GM21717 (cell line): Measurements from ENCODE around the gene SBF2.
"Not testable (repeated sequence)": the region's sequence is repeated elsewhere in the genome, so short reads cannot be mapped to it uniquely, and the experiment has no call there.

Source experiments
- ATAC-seq: cut with Tn5 transposase; IDR thresholded peaks from one replicate; pipeline ENCODE4 v1.9.1; 2021; ENCODE audit warnings: mild to moderate bottlenecking, moderate library complexity; ENCODE audit not compliant: unreplicated experiment

SBF2 gene

DNA sequence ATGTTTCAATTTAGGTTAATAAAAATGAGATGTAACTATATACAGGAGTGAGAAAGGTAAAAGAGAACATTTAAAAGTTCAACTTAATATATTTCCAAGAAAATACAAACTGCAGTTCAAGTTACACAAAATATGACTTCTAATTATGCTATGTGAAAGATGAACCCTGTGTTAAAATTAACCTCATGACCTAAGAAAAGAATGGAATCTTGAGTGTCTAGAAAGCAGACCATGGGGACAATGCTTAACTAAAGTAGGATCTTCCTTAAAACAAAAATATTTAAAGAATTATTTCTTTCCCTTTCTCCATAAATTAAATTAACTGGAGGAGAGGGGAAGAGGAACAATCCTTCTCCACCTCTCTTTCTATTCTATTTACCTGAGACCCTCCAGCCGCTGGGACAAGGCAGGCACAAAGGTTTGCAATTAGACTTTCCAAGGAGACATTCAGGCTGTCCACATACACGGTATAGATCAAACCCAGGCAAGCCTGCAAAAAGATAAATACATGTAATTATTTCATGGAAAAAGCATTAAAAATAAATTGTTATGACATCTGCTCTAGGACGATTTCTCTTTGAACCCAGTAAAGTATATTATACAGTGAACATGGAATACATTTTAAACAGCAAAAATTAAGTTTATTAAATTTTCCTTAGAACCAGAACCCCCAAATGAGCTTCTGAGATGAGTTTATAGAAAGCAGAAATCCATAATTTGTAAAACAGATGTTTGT is 264.5 kb downstream of the SBF2 start:
- no peak for ATAC-seq

DNA sequence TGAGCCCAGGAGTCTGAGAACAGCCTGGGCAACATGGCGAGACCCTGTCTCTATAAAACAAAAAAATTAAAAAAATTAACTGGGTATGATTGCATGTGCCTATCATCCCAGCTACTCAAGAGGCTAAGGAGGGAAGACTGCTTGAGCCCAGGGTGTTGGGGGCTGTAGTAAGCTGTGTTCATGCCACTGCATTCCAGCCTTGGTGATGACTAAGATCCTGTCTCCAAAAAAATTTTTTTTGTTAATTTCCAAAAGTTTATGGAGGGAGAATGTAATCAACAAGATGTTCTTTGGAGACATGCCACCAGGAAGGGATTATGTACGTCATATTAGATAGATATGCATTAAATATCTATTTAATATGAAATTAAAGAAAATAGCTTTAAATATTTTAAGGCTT is 267.5 kb downstream of the SBF2 start:
- no peak for ATAC-seq

DNA sequence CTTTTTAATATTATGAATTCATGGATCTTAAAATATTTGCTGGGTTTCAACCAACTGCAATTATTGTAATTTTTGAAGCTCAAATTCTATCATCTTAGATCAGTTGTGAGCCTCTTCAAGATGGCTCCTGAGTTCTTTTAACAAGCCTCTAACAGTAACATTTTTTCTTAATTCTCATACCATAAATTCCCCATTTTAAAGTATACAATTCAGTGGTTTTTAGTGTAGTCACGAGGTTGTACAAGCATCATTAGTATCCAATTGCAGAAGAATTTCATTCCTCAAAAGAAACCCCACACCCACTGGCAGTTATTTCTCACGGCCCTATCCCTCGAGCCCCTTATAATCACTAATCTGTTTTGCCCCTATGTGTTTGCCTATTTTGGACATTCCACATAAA is 270.8 kb downstream of the SBF2 start:
- ATAC-seq = no peak

DNA sequence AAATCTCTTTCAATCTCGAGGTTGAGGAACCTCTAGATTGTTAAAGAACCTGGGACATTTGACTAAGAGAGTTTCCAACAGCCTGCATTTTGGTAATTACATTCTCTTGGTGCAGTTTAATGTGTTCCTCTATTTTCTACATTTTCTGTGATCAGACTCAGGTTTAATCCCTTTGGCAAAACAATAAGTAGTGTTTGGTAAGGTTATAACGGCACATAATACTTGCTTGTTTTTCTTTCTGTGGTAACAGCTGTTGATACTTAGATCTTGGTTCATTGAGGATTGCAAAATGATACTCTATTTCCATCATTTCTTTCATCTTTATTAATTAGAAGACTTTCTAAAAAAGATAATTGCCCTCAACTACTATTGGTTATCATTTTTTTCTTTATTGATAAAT is 271.3 kb downstream of the SBF2 start:
- ATAC-seq = no peak

DNA sequence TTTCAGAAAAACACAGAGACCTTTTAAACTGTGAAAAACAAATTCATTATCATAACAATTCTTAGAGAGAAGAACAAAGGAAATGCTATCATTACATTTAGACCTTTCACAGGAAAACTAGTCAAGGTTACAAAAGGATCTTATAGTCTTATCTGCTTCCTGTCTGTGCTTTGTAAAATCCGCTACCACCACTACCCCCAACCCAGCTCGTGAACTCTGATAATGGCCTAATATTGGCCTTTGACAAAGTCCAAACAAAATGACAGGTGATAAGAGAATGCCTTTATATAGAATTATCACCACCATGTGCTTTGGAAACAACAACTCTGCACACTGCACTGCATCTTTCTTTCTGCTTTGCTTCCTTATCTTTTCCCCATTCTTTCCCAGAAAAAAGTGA is 272.5 kb downstream of the SBF2 start:
- ATAC-seq = no peak

DNA sequence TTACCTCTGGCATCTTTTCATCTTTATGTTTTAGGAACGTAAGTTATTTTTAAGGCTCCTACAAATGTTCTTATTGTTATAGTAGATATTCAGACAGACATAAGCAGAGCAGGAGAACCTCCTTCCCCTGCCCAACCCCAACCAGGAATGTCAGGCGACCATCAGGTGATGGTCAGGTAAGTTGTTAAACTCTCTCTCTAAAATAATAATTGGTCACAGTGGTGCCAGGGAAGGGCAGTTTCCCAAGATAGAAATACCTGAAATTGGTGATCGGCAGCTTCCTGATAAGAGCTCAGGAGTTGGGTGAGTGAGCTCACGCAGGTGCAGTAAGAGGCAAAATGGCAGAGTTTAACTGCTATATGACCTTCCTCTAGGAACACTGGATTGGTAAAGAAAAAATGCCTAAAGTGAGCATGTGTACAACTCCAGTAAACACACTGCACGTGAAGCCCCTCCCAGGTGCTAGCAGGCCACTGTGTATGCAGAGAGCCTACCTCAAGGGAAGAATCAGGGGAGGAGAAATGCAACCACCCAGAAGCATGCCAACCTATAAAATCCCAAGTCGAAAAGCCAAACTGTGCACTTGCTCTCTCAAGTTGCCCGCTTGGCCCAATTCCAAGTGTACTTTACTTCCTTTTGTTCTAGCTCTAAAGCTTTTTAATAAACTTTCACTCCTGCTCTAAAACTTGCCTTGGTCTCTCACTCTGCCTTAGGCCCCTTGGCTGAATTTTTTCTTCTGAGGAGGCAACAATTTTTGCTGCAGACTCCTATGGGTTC is 273.9 kb downstream of the SBF2 start:
- no peak for ATAC-seq

DNA sequence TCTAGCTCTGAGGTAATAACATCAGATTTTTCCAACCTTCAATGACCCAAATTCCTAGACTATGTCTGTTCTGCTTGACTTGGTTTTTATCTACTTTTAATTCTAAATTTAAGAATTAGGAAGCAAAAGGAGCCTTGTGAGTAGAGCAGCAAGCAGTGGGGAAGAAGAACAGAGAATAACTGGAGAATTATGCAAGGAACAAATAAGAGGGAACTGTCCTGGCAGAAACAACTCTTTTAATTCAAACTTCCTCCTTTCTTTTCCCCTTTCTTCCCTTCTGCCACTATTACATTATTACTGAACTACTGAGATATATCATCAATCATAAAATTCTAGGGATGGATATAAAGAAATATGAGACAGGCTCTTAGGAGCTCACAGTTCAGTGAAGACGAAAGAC is 276.1 kb downstream of the SBF2 start:
- no peak for ATAC-seq

DNA sequence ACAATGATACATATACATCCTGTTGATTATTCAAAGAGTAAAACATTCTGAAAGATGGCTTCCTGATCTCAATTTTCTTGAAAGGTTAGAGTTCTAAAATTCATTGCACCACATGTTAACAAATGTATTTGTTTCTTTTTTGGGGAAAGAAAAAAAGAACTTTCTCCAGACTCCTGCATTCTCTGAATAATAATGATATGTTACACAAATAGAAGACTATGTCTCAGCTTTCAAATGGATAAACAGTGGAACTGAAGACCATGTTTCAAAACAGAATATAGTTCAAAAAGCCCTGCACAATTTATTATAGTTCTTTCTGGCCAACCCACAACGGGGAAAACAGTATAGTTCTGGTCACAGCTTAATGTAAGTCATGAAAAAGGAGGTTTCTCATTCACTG is 277.0 kb downstream of the SBF2 start:
- ATAC-seq = no peak

DNA sequence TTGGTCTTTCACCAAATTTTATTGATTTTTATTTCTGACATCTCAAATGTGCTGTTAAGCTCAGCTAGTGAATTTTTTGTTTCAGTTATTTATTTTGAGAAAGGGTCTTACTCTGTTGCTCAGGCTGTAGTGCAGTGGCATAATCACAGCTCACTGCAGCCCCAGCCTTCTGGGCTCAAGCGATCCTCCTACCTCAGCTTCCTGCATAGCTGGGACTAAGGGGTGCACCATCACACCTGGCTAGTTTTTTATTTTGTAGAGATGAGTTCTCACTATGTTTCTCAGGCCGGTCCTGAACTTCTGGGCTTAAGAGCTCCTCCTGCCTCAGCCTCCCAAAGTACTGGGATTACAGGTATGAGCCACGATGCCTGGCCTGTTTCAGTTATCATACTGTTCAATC is 282.0 kb downstream of the SBF2 start:
- no peak for ATAC-seq

DNA sequence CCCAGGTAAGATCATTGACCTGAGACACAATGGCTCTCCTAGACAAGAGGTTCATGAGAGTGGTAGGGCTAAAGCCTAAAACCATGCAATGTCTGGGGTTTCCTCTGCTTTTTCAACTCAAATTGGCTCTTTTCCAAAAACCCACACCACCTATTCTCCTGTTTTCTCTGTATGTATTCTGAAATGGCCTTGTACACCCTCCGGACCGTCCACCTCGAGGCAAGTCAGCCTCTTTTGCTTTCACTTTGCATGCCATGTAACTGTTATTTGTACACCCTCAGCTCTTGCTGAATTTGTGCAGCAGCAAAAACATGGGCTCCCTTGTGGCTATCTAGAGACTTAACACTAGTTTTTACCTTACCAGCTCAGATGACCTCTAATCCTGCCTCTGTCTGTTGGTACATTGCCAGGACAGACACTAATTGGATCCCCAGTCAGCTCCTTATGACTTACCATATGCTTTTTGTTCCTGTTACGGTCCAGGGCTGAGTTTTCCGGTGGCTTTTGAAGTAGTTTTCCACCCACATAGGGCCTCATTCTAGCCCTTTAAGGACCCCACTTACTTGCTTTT is 288.0 kb downstream of the SBF2 start:
- no peak for ATAC-seq

DNA sequence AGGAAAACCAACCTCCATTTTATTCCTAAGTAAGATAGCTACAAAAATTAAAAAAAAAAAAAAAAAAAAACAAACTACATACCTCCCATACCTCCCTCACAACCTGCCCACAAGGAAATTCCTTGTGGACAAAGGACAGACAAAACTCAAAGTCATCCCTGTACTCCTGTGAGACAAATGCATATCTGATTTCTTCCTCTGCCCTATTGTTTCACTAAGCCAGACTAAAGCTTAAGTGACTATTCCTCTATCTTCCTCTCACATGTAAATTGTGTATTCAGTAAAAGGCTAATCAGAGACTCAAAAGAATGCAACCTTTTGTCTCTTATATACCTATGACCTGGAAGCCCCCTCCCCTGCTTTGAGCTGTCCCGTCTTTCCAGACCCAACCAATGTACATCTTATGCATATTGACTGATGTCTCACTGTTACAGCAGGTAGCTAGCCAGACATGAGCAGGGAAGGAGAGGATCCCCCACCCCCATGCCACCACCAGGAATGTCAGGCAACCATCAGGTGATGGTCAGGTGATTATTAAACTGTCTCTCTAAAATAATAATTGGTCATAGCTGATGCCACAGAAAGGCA is 289.4 kb downstream of the SBF2 start:
- ATAC-seq = no peak

DNA sequence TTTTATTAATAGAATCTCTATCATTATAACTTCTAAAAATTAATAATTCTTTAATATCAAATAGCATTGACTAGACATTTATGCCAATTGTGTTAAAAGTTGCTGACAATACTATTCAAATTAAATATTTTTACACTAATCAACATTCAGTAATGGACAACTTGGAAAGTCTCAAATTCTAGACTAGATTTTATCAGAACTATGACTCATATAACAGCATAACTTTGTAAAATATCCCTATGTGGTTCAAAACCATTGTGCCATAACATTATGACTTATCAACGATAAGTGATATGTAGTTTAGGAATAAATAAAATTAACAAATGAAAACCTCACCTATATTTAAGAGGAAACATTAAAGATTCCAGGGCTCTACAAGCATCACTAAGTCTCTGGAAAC is 291.8 kb downstream of the SBF2 start:
- no peak for ATAC-seq

DNA sequence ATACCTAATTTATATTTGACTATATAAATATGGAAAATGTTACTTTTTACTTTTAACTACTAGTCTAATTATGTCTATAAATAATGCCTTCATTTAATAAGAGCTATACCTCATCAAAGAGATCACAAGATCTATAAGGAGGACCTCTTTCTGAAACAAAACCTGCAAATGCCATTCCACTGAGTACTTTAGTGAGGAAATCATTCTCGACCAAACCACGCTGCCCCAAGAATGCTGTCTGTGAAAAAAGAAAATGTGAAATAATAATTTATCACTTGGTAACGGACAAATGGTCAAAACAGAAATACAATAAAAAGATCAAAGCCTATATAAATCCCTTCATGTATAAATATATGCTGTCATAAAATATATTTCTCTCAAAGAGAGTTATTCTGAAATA is 301.7 kb downstream of the SBF2 start:
- no peak for ATAC-seq

DNA sequence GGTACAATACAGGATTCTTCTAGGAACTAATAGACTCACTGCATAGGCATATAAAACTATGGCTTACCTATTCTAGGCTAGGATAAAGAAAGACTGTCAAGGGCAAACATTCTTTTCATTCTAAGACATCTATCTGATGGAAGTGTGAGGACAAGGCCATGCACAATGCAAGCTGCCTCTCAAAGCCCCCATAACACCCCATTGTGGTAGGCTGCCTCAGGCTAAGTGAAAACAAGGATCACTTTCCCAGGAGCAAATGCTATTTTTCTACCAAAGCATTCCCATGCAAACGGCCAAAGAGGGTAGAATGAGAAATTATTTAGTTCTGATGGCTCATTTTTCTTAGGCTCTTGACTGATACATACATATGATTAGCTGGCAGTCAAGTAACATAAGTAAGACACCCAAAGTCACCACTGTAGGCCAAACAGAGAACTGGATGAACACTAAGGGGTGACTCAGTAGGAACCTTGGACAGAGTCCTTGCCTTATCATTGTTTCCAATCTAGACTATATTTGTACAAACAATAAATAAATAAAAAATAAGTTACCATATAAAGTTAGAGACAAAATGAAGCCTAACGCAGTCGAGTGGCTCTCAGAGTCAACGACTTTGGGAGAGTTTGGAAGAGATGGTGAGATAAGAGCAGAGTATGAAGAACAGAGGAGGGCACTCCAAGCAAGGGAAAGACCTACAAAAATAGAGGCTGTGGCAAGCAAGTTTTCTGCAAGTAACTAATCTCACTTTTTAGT is 303.6 kb downstream of the SBF2 start:
- no peak for ATAC-seq

DNA sequence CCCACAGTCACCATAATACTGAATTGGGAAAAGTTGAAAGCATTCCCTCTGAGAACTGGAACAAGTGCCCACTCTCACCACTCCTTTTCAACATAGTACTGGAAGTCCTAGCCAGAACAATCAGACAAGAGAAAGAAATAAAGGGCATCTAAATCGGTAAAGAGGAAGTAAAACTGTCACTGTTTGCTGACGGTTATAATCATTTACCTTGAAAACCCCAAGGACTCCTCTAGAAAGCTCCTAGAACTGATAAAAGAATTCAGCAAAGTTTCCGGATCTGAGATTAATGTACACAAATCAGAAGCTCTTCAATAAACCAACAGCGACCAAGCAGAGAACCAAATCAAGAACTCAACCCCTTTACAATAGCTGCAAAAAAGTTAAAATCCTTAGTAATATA is 306.7 kb downstream of the SBF2 start:
- not testable (repeated sequence) for ATAC-seq

DNA sequence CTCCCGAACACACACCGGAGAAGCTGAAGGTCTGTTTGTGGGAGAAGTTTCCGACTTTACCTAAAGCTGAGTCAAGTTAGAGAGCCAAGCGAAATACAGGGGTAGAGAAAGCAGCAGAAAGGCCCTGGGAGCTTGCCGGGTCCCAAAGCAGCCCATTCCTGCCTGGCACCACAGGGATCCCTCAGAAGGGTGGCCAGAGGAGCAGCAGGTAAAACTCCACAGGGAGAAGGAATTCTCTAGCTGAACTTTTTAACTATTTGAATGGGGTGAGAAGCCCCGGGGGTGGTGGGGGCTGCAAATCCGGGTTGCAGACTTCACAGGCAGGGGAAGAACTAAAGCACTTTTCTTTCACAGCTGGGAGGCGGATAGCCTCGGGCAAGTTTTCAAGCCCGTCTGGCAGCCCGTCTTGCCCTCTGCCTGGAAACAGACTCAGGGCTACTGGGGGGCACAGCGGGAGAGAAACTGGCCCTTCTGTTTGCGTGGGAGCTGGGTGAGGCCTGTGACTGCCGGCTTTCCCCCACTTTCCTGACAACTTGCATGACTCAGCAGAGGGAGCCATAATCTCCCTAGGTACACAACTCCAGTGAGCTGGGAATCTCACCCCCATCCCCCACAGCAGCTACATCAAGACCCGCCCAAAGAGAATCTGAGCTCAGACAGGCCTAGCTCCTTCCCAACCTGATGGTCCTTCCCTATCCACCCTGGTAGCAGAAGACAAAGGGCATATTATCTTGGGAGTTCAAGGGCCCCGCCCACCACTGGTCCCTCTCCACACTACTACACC is 311.0 kb downstream of the SBF2 start:
- no peak for ATAC-seq

DNA sequence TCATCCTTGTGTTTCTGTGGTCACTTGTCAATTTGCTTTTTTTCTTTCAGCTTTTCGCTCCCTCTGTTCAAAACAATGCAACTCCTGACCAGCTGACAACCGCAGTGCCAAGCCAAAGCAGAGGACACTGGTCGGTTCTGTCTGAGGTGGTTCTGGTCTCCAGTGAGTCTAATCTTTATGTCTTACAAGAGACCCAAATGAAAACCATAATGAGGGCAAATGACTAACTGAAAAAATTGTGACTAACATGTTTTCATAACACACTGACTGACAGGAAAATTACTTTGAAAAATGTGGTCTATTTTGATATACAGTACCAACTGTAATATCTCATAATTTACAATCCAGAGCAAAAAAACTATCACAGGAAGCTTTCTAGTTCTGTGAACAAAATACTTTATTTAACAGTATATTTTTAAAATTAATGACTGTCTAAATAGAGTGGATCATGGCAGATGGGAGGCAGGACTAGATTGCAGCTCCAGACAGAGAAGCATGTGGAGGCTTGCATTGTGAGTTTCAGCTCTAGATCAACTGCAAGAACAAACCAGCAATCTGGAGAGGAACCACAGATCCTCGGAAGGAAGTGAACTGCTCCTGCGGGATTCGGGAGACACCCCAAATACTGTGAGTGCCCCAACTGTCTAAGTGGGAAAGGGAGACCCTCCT is 311.8 kb downstream of the SBF2 start:
- no peak for ATAC-seq

DNA sequence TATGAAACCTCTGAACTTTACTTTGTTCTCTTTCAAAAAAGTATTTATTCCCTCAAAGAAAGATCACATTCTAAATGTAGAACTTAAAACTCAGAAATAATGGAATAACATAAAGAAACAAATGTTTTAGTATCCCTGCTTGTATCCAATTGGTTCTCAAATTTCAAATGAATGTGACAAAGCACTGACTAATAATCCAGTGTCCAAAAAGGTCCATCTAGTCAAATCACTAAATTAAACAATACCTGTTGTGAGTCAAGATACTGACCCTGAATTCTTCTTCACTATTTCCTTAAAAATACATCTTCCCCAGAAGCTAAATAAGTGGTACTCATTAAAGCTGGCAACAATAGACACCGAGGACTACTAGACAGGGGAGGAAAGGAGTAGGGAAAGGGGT is 313.1 kb downstream of the SBF2 start:
- ATAC-seq = no peak

DNA sequence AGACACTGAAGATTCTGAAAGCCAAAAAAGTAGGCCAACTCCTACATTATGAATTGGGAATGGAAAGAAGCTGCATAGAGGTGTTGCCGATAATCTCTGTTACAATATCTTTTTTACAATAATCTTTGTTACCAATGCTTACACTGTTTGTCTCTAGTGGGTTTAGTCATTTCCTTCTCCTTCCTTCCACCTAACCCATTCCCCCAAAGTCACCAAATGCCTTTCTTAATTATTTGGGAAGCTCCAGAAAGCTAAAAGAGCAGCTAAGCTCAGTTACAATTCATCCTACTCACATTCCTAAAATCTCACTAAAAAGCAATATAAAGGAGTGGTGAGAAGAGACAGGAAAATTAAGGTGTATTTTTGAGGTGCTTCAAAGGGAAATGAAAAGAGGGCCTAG is 316.5 kb downstream of the SBF2 start:
- ATAC-seq = no peak

DNA sequence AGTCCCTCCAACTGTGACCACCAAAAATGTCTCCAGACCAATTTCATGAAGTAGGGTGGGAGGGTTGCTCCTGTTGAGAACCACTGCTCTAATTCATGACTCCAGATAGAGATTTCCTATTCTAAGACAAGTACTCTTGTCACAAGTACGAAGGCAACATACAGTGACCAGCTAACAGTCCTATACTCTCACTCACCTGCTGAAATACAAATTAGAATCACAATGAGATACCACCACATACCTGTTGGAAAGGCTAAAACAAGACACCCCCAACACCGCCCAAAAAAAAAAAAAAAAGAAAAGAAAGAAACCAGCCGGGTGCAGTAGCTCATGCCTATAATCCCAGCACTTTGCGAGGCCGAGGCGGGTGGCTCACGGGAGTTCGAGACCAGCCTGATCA is 319.6 kb downstream of the SBF2 start:
- ATAC-seq = no peak
